ENCODE measurements around the gene SLC6A3. TPM values are rescaled to one million over a fixed set of nuclear protein-coding genes. Genes with fewer than 3 reads are reported as not detected.

Gene SLC6A3
- total and polyA plus RNA-seq, 2 of the 13 experiments (the other 11 are each of a cell fraction or from before 2014, with no cell fraction given) = 0.01 TPM; not detected in 1

GRCh38 chr5:1380011-1380817 is 65.0 kb downstream of the SLC6A3 start (continued):
- TF ChIP-seq AGO2 (optimal IDR thresholded peaks at IDR 0.05; ENCODE audit: low read depth, low read length) = no peak
- no peak for TF ChIP-seq ARNTL (CRISPR knock-in tag; IDR thresholded peaks at IDR 0.05)
- peak; percentile 53; the same call in 1 of the 2 replicates for TF ChIP-seq PHF21A (CRISPR knock-in tag; IDR thresholded peaks at IDR 0.05)
- no peak for TF ChIP-seq TEF (CRISPR knock-in tag; IDR thresholded peaks at IDR 0.05)
- no peak for TF ChIP-seq ZNF549 (CRISPR knock-in tag; IDR thresholded peaks at IDR 0.05)
- no peak for TF ChIP-seq ZNF761 (CRISPR knock-in tag; conservative IDR thresholded peaks at IDR 0.05)
- no peak for TF ChIP-seq ZNF891 (CRISPR knock-in tag; IDR thresholded peaks at IDR 0.05)
- TF ChIP-seq ZNF607 (CRISPR knock-in tag; IDR thresholded peaks at IDR 0.05; ENCODE audit: borderline replicate concordance) = 0 out of 2 replicates have a peak, but pooled peaks have one; percentile 19
- TF ChIP-seq IRF1 (CRISPR knock-in tag; IDR thresholded peaks at IDR 0.05; ENCODE audit: low read depth) = no peak
- TF ChIP-seq NFATC3 (CRISPR knock-in tag; IDR thresholded peaks at IDR 0.05) = no peak
- no peak for TF ChIP-seq ATF3 (CRISPR knock-in tag; IDR thresholded peaks at IDR 0.05)
- no peak for TF ChIP-seq HOXA9 (CRISPR knock-in tag; IDR thresholded peaks at IDR 0.05; ENCODE audit: borderline replicate concordance)
- TF ChIP-seq NFKB2 (CRISPR knock-in tag; IDR thresholded peaks at IDR 0.05; ENCODE audit: borderline replicate concordance) = no peak
- TF ChIP-seq ZNF768 (CRISPR knock-in tag; IDR thresholded peaks at IDR 0.05) = peak; percentile 40; the same call in 1 of the 2 replicates
- TF ChIP-seq NPAS2 (CRISPR knock-in tag; IDR thresholded peaks at IDR 0.05; ENCODE audit: borderline replicate concordance) = no peak
- TF ChIP-seq U2AF1 (optimal IDR thresholded peaks at IDR 0.05; ENCODE audit: low read depth, low read length) = no peak
- no peak for TF ChIP-seq AHDC1 (CRISPR knock-in tag; IDR thresholded peaks at IDR 0.05; ENCODE audit: borderline replicate concordance)
